ENCODE data around the gene CAMK1D. TPM values are rescaled to one million over a fixed set of nuclear protein-coding genes. Genes with fewer than 3 reads are reported as not detected.

Gene CAMK1D
- total and polyA plus RNA-seq, 10 of the 15 experiments (the other 5 are each of a cell fraction or from before 2014, with no cell fraction given), result 2.1 to 35.5 (median 14.7) TPM

- TF ChIP-seq E2F8 (IDR thresholded peaks at IDR 0.05; ENCODE audit: low read depth, partially characterized antibody), result no peak
- TF ChIP-seq ATF2 (IDR thresholded peaks at IDR 0.05; ENCODE audit: low read length), result no peak
- TF ChIP-seq MYB (IDR thresholded peaks at IDR 0.05; ENCODE audit: borderline replicate concordance, low read depth, low read length), result no peak
- TF ChIP-seq JUND (IDR thresholded peaks at IDR 0.05; ENCODE audit: low read depth, low read length), result no peak
- TF ChIP-seq ATF3 (IDR thresholded peaks at IDR 0.05; ENCODE audit: borderline replicate concordance, extremely low read depth, low read depth, low read length), result no peak
- no peak for TF ChIP-seq BCL11A (IDR thresholded peaks at IDR 0.05; ENCODE audit: low read depth, low read length)
- TF ChIP-seq TCF3 (IDR thresholded peaks at IDR 0.05; ENCODE audit: borderline replicate concordance, insufficient read depth, low read depth, low read length), result no peak
These were observed 53.8 kb downstream of the CAMK1D start (continued) for GRCh38 chr10:12403119-12403518.

Data from GM12878 (cell line).